Sigmoid colon (tissue), 7 donors: ENCODE results near the gene HMG20A. TPM values are rescaled to one million over a fixed set of nuclear protein-coding genes. Genes with fewer than 3 reads are reported as not detected.
A peak's percentile ranks its signal among the peaks of the same experiment; 100 is the strongest.

Experiments used
- DNase-seq: peaks from one replicate; pipeline ENCODE4 v3.0.0-alpha.2; 2019
- H3K27ac ChIP-seq, 4 donors: fragments of 200-600 bp; sonication (generic); one replicate each; pipeline ENCODE4 v1.5.1; 2016 to 2019; ENCODE audit warnings: mild to moderate bottlenecking in 1 of 4
- H3K27me3 ChIP-seq, 3 donors: fragments of 200-600 bp; sonication (generic); one replicate each; pipeline ENCODE4 v1.5.1; 2019; ENCODE audit warnings: mild to moderate bottlenecking in 1 of 3
- H3K36me3 ChIP-seq, 4 donors: fragments of 200-600 bp; sonication (generic); one replicate each; pipeline ENCODE4 v1.5.1; 2016 to 2019
- H3K4me1 ChIP-seq, 4 donors: fragments of 200-600 bp; sonication (generic); one replicate each; pipeline ENCODE4 v1.5.1; 2017 to 2019
- H3K4me3 ChIP-seq, 4 donors: fragments of 200-600 bp; sonication (generic); one replicate each; pipeline ENCODE4 v1.5.1; 2017 to 2019; ENCODE audit warnings: mild to moderate bottlenecking in 2 of 4, moderate library complexity in 1 of 4
- H3K9me3 ChIP-seq, 4 donors: fragments of 200-600 bp in 3 of 4; sonication (generic) in 3 of 4; one replicate each; pipeline versions ENCODE4 v1.5.1 to v1.6.1; 2013 to 2019
- CTCF ChIP-seq, 4 experiments: fragments of 450-650 bp in 3 of 4; fragments of 200-600 bp in 1 of 4; IDR thresholded peaks; one replicate each; pipeline ENCODE4 v1.5.1; 2016 to 2019; ENCODE audit warnings: antibody characterized with exemption in 4 of 4, mild to moderate bottlenecking in 3 of 4, moderate library complexity in 2 of 4
- EP300 ChIP-seq, 4 donors: sonication (generic); formaldehyde crosslinking; IDR thresholded peaks; one replicate each; pipeline ENCODE4 v1.6.1; 2017; ENCODE audit warnings: antibody characterized with exemption in 4 of 4
- POLR2A ChIP-seq, 2 donors: fragments of 450-650 bp; IDR thresholded peaks; one replicate each; pipeline ENCODE4 v1.6.1; 2016; ENCODE audit warnings: antibody characterized with exemption in 2 of 2, mild to moderate bottlenecking in 2 of 2, moderate library complexity in 2 of 2
- POLR2AphosphoS5 ChIP-seq, 4 donors: sonication (generic); formaldehyde crosslinking; IDR thresholded peaks; one replicate each; pipeline ENCODE4 v1.6.1; 2017; ENCODE audit warnings: antibody characterized with exemption in 4 of 4
- WGBS, 2 donors: extraction: QIAGEN DNeasy Blood & Tissue Kit; methylation state at CpG; one replicate each; pipeline ENCODE4 v1.1.7; 2013; 5-methylcytosine and 5-hydroxymethylcytosine counted together
- intact Hi-C: fragments of 100-400 bp; cut with DNase I; formaldehyde crosslinking; loops from one replicate; pipeline ENCODE4 v1.15.1; 2023
- polyA plus RNA-seq, 3 donors: library from polyadenylated mRNA; stranded (reverse); fragments of 200-250 nt; gene quantifications; one replicate each; pipeline ENCODE4 v1.2.3, GENCODE V29; 2013
- total RNA-seq, 4 donors: library from RNA; depleted of rRNA; stranded (reverse); fragments of >200 nt; gene quantifications; one replicate each; pipeline ENCODE4 v1.1.0, GENCODE V29; 2016
- donor health status: healthy with polysubstance abuse.
- donor health status: Bipolar disorder and iron deficiency.
- donor health status: healthy.

Gene HMG20A
- total and polyA plus RNA-seq, 7 donors, result 7.8 to 29.0 (median 22.5) TPM

GRCh38 chr15:77515613-77516012 lies 94.9 kb downstream of the HMG20A start:
- no peak overlapping the region for H3K27ac ChIP-seq
- no peak overlapping the region for H3K4me3 ChIP-seq
- peak; percentile 40 for DNase-seq
- no peaks in the 10 kb centered on the region for H3K36me3 ChIP-seq
- intact Hi-C loops, result no loop called here
- H3K9me3 ChIP-seq, result no peaks in the 10 kb centered on the region
- no peaks in the 10 kb centered on the region for H3K4me1 ChIP-seq
- TF ChIP-seq EP300 (IDR thresholded peaks at IDR 0.05), result no peak
- TF ChIP-seq POLR2AphosphoS5 (IDR thresholded peaks at IDR 0.05), result no peak
- no peak for TF ChIP-seq CTCF (IDR thresholded peaks at IDR 0.05)
- no peak for TF ChIP-seq POLR2A (IDR thresholded peaks at IDR 0.05)
- H3K27me3 ChIP-seq, result no peaks in the 10 kb centered on the region
- 95% methylated on average over 2 of the region's 2 CpGs for WGBS, 2 donors

GRCh38 chr15:77516076-77516475 lies 95.4 kb downstream of the HMG20A start:
- Histone ChIP-seq H3K4me1 (no peaks in the 10 kb centered on the region), H3K9me3 (no peaks in the 10 kb centered on the region), H3K4me3 (no peak overlapping the region), H3K27me3 (no peaks in the 10 kb centered on the region), H3K27ac (no peak overlapping the region), H3K36me3 (no peaks in the 10 kb centered on the region)
- no peak for DNase-seq
- 89 to 91% methylated on average over 7 of the region's 7 CpGs for WGBS, 2 donors
- no peak for TF ChIP-seq POLR2AphosphoS5 (IDR thresholded peaks at IDR 0.05)
- no peak for TF ChIP-seq CTCF (IDR thresholded peaks at IDR 0.05)
- TF ChIP-seq POLR2A (IDR thresholded peaks at IDR 0.05), result no peak
- no peak for TF ChIP-seq EP300 (IDR thresholded peaks at IDR 0.05)
- intact Hi-C loops, result no loop called here

GRCh38 chr15:77516786-77517185 lies 96.1 kb downstream of the HMG20A start:
- no peak for TF ChIP-seq POLR2A (IDR thresholded peaks at IDR 0.05)
- no peak for TF ChIP-seq POLR2AphosphoS5 (IDR thresholded peaks at IDR 0.05)
- TF ChIP-seq CTCF (IDR thresholded peaks at IDR 0.05), result no peak
- no peak for TF ChIP-seq EP300 (IDR thresholded peaks at IDR 0.05)
- intact Hi-C loops, result no loop called here
- 97 to 98% methylated on average over 12 of the region's 12 CpGs for WGBS, 2 donors
- H3K27me3 ChIP-seq, result no peaks in the 10 kb centered on the region
- H3K9me3 ChIP-seq, result no peaks in the 10 kb centered on the region
- H3K36me3 ChIP-seq, result no peaks in the 10 kb centered on the region
- H3K27ac ChIP-seq, result no peak overlapping the region
- no peak overlapping the region for H3K4me3 ChIP-seq
- H3K4me1 ChIP-seq, result no peaks in the 10 kb centered on the region
- DNase-seq, result peak; percentile 46

- 88% methylated on average over 7 of the region's 7 CpGs for WGBS, 2 donors
- Histone ChIP-seq H3K36me3 (no peaks in the 10 kb centered on the region), H3K27ac (no peak overlapping the region), H3K27me3 (no peaks in the 10 kb centered on the region), H3K4me1 (no peaks in the 10 kb centered on the region), H3K4me3 (no peak overlapping the region), H3K9me3 (no peaks in the 10 kb centered on the region)
- no peak for TF ChIP-seq POLR2AphosphoS5 (IDR thresholded peaks at IDR 0.05)
- TF ChIP-seq EP300 (IDR thresholded peaks at IDR 0.05), result no peak
- no peak for TF ChIP-seq CTCF (IDR thresholded peaks at IDR 0.05)
- TF ChIP-seq POLR2A (IDR thresholded peaks at IDR 0.05), result no peak
- intact Hi-C loops, result no loop called here
- DNase-seq, result peak; percentile 33
Observed at GRCh38 chr15:77517579-77517978, 96.9 kb downstream of the HMG20A start.

- no peak overlapping the region for H3K4me3 ChIP-seq
- DNase-seq, result peak; percentile 28
- 88 to 96% methylated on average over 6 of the region's 6 CpGs for WGBS, 2 donors
- intact Hi-C loops, result no loop called here
- no peaks in the 10 kb centered on the region for H3K36me3 ChIP-seq
- H3K27ac ChIP-seq, result no peak overlapping the region
- no peaks in the 10 kb centered on the region for H3K9me3 ChIP-seq
- no peaks in the 10 kb centered on the region for H3K4me1 ChIP-seq
- no peak for TF ChIP-seq CTCF (IDR thresholded peaks at IDR 0.05)
- TF ChIP-seq POLR2AphosphoS5 (IDR thresholded peaks at IDR 0.05), result no peak
- no peak for TF ChIP-seq EP300 (IDR thresholded peaks at IDR 0.05)
- no peak for TF ChIP-seq POLR2A (IDR thresholded peaks at IDR 0.05)
- H3K27me3 ChIP-seq, result no peaks in the 10 kb centered on the region
Observed at GRCh38 chr15:77518458-77518857, 97.8 kb downstream of the HMG20A start.
